ENCODE data around the gene CASTOR1. TPM values are rescaled to one million over a fixed set of nuclear protein-coding genes. Genes with fewer than 3 reads are reported as not detected.
A peak's percentile ranks its signal among the peaks of the same experiment; 100 is the strongest.

The CASTOR1 gene
- total and polyA plus RNA-seq, 9 donors: 3.5 to 7.1 (median 4.8) TPM

GRCh38 chr22:30265823-30266444, 23.4 kb downstream of the CASTOR1 start:
- Histone ChIP-seq H3K27ac (ENCODE audit: low read length) (peak overlapping the region; percentile 42), H3K9me3 (replicated peaks; ENCODE audit: control insufficient read depth, low read depth, low read length) (no peaks in the 10 kb centered on the region), H3K4me3 (ENCODE audit: low read length) (peak overlapping the region; percentile 33), H3K36me3 (ENCODE audit: control insufficient read depth, insufficient read depth, low read length) (no peaks in the 10 kb centered on the region), H3K27me3 (ENCODE audit: control insufficient read depth, insufficient read depth, low read length) (peaks cover 11% of the 10 kb centered on the region), H3K4me1 (ENCODE audit: control insufficient read depth, insufficient read depth, low read length) (peaks cover 3% of the 10 kb centered on the region)
- DNase-seq: peak; percentile 41
- WGBS (ENCODE audit: insufficient coverage): 64% methylated on average over 21 of the region's 24 CpGs

DNA sequence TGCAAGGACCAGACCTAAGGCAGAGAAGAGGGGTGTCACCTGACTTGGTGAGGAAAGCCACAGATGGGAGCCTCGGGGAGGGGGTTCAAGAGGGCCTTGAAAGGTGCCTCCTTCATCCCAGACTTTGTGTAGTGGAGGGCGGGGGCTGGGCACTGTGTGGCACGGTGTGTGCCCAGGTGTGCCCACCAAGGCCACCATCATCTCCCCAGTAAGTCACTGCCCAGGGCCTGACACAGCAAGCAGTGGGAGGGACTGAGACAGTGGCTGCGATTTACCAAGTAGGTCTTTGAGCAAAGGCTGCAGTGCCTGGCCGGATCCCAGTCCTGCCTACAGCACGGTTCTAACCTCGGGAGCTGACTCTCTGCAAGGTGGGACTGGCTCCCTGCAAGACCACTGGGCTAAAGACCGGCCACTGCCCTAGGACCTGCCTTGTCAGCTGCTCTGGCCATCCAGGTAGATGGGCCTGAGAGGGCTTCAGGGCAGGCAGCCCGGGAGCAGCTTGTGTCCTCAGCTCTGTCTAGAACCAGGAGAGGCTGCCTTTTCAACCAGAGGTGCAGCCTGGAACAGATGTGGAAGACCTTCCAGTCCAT, 24.1 kb downstream of the CASTOR1 start:
- no peak for DNase-seq
- WGBS (ENCODE audit: insufficient coverage): 75% methylated on average over 6 of the region's 9 CpGs
- no peak overlapping the region for H3K4me3 ChIP-seq (ENCODE audit: low read length)
- H3K9me3 ChIP-seq (replicated peaks; ENCODE audit: control insufficient read depth, low read depth, low read length): no peaks in the 10 kb centered on the region
- peaks cover 11% of the 10 kb centered on the region for H3K27me3 ChIP-seq (ENCODE audit: control insufficient read depth, insufficient read depth, low read length)
- no peak overlapping the region for H3K27ac ChIP-seq (ENCODE audit: low read length)
- H3K4me1 ChIP-seq (ENCODE audit: control insufficient read depth, insufficient read depth, low read length): peaks cover 3% of the 10 kb centered on the region
- no peaks in the 10 kb centered on the region for H3K36me3 ChIP-seq (ENCODE audit: control insufficient read depth, insufficient read depth, low read length)

GRCh38 chr22:30263883-30264282, 25.4 kb downstream of the CASTOR1 start:
- Histone ChIP-seq H3K9me3 (replicated peaks; ENCODE audit: control insufficient read depth, low read depth, low read length) (no peaks in the 10 kb centered on the region), H3K36me3 (ENCODE audit: control insufficient read depth, insufficient read depth, low read length) (no peaks in the 10 kb centered on the region), H3K4me3 (ENCODE audit: low read length) (no peak overlapping the region), H3K27ac (ENCODE audit: low read length) (no peak overlapping the region), H3K4me1 (ENCODE audit: control insufficient read depth, insufficient read depth, low read length) (peaks cover 3% of the 10 kb centered on the region), H3K27me3 (ENCODE audit: control insufficient read depth, insufficient read depth, low read length) (peaks cover 11% of the 10 kb centered on the region)
- no peak for DNase-seq
- WGBS (ENCODE audit: insufficient coverage): 82% methylated on average over 15 of the region's 17 CpGs

DNA sequence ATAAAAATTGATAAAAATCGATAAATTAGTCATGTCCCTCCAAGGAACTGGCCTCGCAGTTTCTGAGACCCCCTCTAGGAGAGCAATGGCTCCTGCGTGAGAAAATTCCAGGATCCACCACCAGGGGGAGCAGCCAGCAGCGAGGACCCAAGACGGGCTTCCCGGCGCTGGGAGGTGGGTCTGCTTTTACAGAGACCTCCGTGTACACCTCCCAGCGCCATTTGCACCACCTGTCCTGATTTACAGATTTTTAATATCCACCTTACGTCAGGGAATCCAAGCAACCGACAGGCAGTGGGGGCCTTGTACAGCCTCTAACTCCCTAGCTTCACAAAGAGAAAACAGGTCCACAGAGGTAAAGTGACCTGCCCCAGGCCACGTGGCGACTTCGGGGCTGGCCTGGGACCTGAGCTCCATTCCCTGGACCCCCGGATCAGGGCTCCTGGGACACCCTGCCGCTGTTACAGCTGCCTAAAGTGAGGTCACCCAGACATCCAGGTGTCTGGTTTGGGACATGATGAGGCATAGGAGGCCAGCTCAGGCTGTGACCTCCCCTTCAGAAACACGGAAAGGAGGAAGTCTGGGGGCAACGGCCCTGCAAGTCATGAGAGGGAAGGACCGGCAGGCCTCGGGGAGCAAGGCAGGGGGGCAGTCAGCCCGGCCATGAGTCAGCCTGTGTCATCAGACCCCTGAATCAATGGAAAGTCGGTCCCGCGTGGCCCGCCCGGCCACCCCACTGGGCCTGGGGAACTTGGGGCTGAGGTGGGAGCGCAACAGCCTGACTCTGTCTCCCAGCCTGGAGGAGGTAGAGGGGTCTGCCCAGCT, 26.2 kb downstream of the CASTOR1 start:
- Histone ChIP-seq H3K27me3 (ENCODE audit: control insufficient read depth, insufficient read depth, low read length) (peaks cover 11% of the 10 kb centered on the region), H3K36me3 (ENCODE audit: control insufficient read depth, insufficient read depth, low read length) (no peaks in the 10 kb centered on the region), H3K27ac (ENCODE audit: low read length) (no peak overlapping the region), H3K9me3 (replicated peaks; ENCODE audit: control insufficient read depth, low read depth, low read length) (no peaks in the 10 kb centered on the region), H3K4me1 (ENCODE audit: control insufficient read depth, insufficient read depth, low read length) (peaks cover 3% of the 10 kb centered on the region), H3K4me3 (ENCODE audit: low read length) (no peak overlapping the region)
- peak; percentile 76 for DNase-seq
- 41% methylated on average over 21 of the region's 27 CpGs for WGBS (ENCODE audit: insufficient coverage)

GRCh38 chr22:30262112-30262511, 27.2 kb downstream of the CASTOR1 start:
- 83% methylated on average over 3 of the region's 4 CpGs for WGBS (ENCODE audit: insufficient coverage)
- Histone ChIP-seq H3K27me3 (ENCODE audit: control insufficient read depth, insufficient read depth, low read length) (peaks cover 11% of the 10 kb centered on the region), H3K27ac (ENCODE audit: low read length) (no peak overlapping the region)

DNA sequence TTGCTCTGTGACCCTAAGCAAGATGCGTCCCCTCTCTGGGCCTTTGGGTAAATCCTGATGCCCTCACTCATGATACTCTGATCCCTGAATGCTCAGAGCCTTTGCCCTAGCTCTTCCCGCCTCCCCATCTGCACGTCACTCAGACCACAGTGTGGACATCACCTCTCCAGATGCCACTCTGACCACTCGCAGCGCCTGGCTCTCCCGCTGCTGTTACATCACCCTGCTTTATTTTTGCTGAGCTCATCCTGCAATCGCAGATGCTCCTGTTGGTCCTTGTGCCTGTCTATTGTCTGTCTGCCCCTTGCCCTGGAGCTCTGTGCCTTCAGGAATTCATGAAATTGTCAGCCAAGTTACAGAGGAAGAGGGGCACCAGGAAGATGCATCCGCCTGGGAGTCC, 28.2 kb downstream of the CASTOR1 start:
- Histone ChIP-seq H3K4me3 (ENCODE audit: low read length) (no peak overlapping the region), H3K27me3 (ENCODE audit: control insufficient read depth, insufficient read depth, low read length) (peaks cover 14% of the 10 kb centered on the region), H3K27ac (ENCODE audit: low read length) (no peak overlapping the region), H3K4me1 (ENCODE audit: control insufficient read depth, insufficient read depth, low read length) (peaks cover 8% of the 10 kb centered on the region), H3K9me3 (replicated peaks; ENCODE audit: control insufficient read depth, low read depth, low read length) (no peaks in the 10 kb centered on the region), H3K36me3 (ENCODE audit: control insufficient read depth, insufficient read depth, low read length) (no peaks in the 10 kb centered on the region)
- no peak for DNase-seq
- 87% methylated on average over 7 of the region's 8 CpGs for WGBS (ENCODE audit: insufficient coverage)

More at GRCh38 chr22:30262112-30262511, 27.2 kb downstream of the CASTOR1 start:
- Histone ChIP-seq H3K4me1 (ENCODE audit: control insufficient read depth, insufficient read depth, low read length) (peaks cover 3% of the 10 kb centered on the region), H3K36me3 (ENCODE audit: control insufficient read depth, insufficient read depth, low read length) (no peaks in the 10 kb centered on the region), H3K4me3 (ENCODE audit: low read length) (no peak overlapping the region), H3K9me3 (replicated peaks; ENCODE audit: control insufficient read depth, low read depth, low read length) (no peaks in the 10 kb centered on the region)
- no peak for DNase-seq

- H3K4me3 ChIP-seq (ENCODE audit: low read length): no peak overlapping the region
- DNase-seq: no peak
- H3K9me3 ChIP-seq (replicated peaks; ENCODE audit: control insufficient read depth, low read depth, low read length): no peaks in the 10 kb centered on the region
- no peak overlapping the region for H3K27ac ChIP-seq (ENCODE audit: low read length)
- H3K4me1 ChIP-seq (ENCODE audit: control insufficient read depth, insufficient read depth, low read length): peaks cover 11% of the 10 kb centered on the region
- H3K27me3 ChIP-seq (ENCODE audit: control insufficient read depth, insufficient read depth, low read length): peaks cover 14% of the 10 kb centered on the region
- H3K36me3 ChIP-seq (ENCODE audit: control insufficient read depth, insufficient read depth, low read length): no peaks in the 10 kb centered on the region
- WGBS (ENCODE audit: insufficient coverage): 77% methylated on average over 8 of the region's 8 CpGs
Measured at GRCh38 chr22:30260682-30261081, 28.6 kb downstream of the CASTOR1 start.

DNA sequence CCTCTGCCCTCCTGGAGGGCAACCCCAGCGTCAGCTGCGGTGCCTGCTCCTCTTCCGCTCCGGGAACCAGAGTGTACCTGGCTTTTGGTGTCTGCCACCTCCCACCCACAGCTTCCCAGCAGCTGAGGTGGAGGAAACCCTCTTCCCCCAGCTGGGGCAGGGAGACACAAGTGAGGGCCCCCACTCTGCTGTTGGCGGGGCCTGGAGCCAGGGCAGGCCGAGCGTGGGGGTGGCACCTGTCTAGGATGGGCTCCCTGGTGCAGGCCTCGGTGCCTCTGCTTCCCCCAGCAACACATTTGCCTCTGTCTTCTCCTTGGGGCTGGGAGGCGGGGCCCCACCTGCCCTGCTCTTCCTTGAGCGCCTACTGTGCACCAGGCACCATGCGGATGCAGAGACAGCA, 29.0 kb downstream of the CASTOR1 start:
- Histone ChIP-seq H3K4me1 (ENCODE audit: control insufficient read depth, insufficient read depth, low read length) (peaks cover 11% of the 10 kb centered on the region), H3K4me3 (ENCODE audit: low read length) (no peak overlapping the region), H3K27me3 (ENCODE audit: control insufficient read depth, insufficient read depth, low read length) (peaks cover 14% of the 10 kb centered on the region), H3K36me3 (ENCODE audit: control insufficient read depth, insufficient read depth, low read length) (no peaks in the 10 kb centered on the region), H3K27ac (ENCODE audit: low read length) (no peak overlapping the region), H3K9me3 (replicated peaks; ENCODE audit: control insufficient read depth, low read depth, low read length) (no peaks in the 10 kb centered on the region)
- DNase-seq: no peak
- 79% methylated on average over 10 of the region's 11 CpGs for WGBS (ENCODE audit: insufficient coverage)

GRCh38 chr22:30254314-30254713, 35.0 kb downstream of the CASTOR1 start:
- Histone ChIP-seq H3K36me3 (ENCODE audit: control insufficient read depth, insufficient read depth, low read length) (no peaks in the 10 kb centered on the region), H3K27me3 (ENCODE audit: control insufficient read depth, insufficient read depth, low read length) (peaks cover 9% of the 10 kb centered on the region), H3K9me3 (replicated peaks; ENCODE audit: control insufficient read depth, low read depth, low read length) (no peaks in the 10 kb centered on the region), H3K4me1 (ENCODE audit: control insufficient read depth, insufficient read depth, low read length) (peaks cover 51% of the 10 kb centered on the region), H3K27ac (ENCODE audit: low read length) (no peak overlapping the region), H3K4me3 (ENCODE audit: low read length) (no peak overlapping the region)
- no peak for DNase-seq
- 66% methylated on average over 2 of the region's 6 CpGs for WGBS (ENCODE audit: insufficient coverage)

DNA sequence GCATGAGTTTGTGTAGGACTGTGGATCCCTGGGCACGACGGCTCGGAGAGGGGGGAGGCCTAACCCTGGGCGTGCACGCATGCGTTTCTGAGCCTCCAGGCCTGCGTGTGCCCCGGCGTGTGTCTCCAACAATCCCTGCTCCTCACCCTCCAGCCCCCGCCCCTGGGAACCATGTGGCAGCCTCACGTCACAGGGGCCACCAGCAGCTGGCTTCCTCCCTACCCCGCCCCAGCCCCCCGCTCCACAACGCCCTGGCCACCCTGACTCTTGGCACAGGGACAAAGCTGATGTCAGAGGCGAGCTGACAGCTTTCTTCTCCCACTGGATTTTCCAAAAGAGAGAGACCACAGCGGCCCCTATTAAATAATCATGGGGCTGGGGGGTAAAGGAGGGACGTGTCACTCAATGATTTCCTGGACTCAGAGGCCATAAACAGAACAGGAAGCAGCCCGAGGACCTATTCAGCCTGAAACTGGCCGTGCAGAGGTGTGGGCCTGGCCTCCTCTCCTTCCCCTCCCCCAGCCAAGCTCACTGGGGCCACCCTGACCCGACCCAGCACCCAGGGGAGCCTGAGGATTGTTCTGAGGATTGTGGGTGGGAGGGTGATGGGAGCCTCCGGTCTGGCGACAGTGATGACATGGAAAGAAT, 36.0 kb downstream of the CASTOR1 start:
- H3K4me3 ChIP-seq (ENCODE audit: low read length): no peak overlapping the region
- peak overlapping the region; percentile 65 for H3K27ac ChIP-seq (ENCODE audit: low read length)
- no peaks in the 10 kb centered on the region for H3K36me3 ChIP-seq (ENCODE audit: control insufficient read depth, insufficient read depth, low read length)
- peak; percentile 85 for DNase-seq
- H3K27me3 ChIP-seq (ENCODE audit: control insufficient read depth, insufficient read depth, low read length): peaks cover 16% of the 10 kb centered on the region
- H3K9me3 ChIP-seq (replicated peaks; ENCODE audit: control insufficient read depth, low read depth, low read length): no peaks in the 10 kb centered on the region
- peaks cover 61% of the 10 kb centered on the region for H3K4me1 ChIP-seq (ENCODE audit: control insufficient read depth, insufficient read depth, low read length)
- WGBS (ENCODE audit: insufficient coverage): 25% methylated on average over 14 of the region's 22 CpGs

Measured in muscle of leg (tissue), 11 donors.